Chondrocyte (in vitro differentiated cells): ENCODE measurements around the gene ITGB3. TPM values are rescaled to one million over a fixed set of nuclear protein-coding genes. Genes with fewer than 3 reads are reported as not detected.

ENCODE experiments used
- DNase-seq: peaks from one replicate; pipeline ENCODE4 v3.0.0; 2021; ENCODE audit warnings: mixed read lengths, low spot score
- H3K27ac Mint-ChIP-seq: one replicate; pipeline ENCODE4 v1.8.0; 2021; ENCODE audit warnings: mild to moderate bottlenecking, moderate library complexity, mixed read lengths; ENCODE audit not compliant: unreplicated experiment
- H3K27me3 Mint-ChIP-seq: 2 replicates; pipeline ENCODE4 v1.8.0; 2021; ENCODE audit warnings: low read depth, mixed read lengths
- H3K36me3 Mint-ChIP-seq: 2 replicates; pipeline ENCODE4 v1.8.0; 2021; ENCODE audit warnings: low read depth, mixed read lengths
- H3K4me1 Mint-ChIP-seq: 2 replicates; pipeline ENCODE4 v1.8.0; 2021; ENCODE audit warnings: low read depth, mild to moderate bottlenecking, mixed read lengths
- H3K4me3 Mint-ChIP-seq: one replicate; pipeline ENCODE4 v1.8.0; 2021; ENCODE audit warnings: mild to moderate bottlenecking, moderate library complexity, mixed read lengths; ENCODE audit not compliant: unreplicated experiment
- H3K9me3 Mint-ChIP-seq: 2 replicates; pipeline ENCODE4 v1.8.0; 2021; ENCODE audit warnings: low read depth, mixed read lengths
- total RNA-seq: library from RNA; stranded (reverse); gene quantifications from 3 replicates; pipeline ENCODE4 v1.2.1, GENCODE V29; 2021
- TF ChIP-seq, protein P1 (sequence below): fragments of 200-600 bp; sonication (generic); IDR thresholded peaks from 2 replicates; pipeline ENCODE4 v1.5.0; 2021; ENCODE audit warnings: antibody characterized with exemption, mild to moderate bottlenecking, moderate library complexity

Gene ITGB3
- total RNA-seq, 1 donor from 2014 or later = 10.5 TPM

DNA sequence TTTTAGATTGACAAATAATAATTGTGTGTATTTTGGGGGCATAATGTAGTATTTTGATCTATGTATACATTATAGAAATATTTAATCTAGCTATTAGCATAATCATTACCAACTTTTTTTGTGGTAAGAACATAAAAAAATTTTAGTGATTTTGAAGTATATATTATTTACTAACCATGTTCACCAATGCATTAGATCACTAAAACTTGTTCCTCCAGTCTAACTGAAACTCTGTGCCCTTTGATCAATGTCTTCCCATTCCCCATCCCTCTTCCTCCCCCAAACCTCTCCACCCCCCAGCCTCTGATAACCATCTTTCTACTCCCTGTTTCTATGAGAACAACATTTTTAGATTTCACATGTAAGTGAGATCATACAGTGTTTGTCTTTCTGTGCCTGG lies 78.7 kb downstream of the ITGB3 start:
- no peak for DNase-seq
- no peak overlapping the region for H3K27ac Mint-ChIP-seq
- H3K4me3 Mint-ChIP-seq = no peak overlapping the region
- TF ChIP-seq, protein P1, sequence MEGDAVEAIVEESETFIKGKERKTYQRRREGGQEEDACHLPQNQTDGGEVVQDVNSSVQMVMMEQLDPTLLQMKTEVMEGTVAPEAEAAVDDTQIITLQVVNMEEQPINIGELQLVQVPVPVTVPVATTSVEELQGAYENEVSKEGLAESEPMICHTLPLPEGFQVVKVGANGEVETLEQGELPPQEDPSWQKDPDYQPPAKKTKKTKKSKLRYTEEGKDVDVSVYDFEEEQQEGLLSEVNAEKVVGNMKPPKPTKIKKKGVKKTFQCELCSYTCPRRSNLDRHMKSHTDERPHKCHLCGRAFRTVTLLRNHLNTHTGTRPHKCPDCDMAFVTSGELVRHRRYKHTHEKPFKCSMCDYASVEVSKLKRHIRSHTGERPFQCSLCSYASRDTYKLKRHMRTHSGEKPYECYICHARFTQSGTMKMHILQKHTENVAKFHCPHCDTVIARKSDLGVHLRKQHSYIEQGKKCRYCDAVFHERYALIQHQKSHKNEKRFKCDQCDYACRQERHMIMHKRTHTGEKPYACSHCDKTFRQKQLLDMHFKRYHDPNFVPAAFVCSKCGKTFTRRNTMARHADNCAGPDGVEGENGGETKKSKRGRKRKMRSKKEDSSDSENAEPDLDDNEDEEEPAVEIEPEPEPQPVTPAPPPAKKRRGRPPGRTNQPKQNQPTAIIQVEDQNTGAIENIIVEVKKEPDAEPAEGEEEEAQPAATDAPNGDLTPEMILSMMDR = no peak
- peaks cover 17% of the 10 kb centered on the region for H3K9me3 Mint-ChIP-seq
- H3K36me3 Mint-ChIP-seq = peaks cover 4% of the 10 kb centered on the region
- H3K4me1 Mint-ChIP-seq = peaks cover 11% of the 10 kb centered on the region
- H3K27me3 Mint-ChIP-seq = no peaks in the 10 kb centered on the region

DNA sequence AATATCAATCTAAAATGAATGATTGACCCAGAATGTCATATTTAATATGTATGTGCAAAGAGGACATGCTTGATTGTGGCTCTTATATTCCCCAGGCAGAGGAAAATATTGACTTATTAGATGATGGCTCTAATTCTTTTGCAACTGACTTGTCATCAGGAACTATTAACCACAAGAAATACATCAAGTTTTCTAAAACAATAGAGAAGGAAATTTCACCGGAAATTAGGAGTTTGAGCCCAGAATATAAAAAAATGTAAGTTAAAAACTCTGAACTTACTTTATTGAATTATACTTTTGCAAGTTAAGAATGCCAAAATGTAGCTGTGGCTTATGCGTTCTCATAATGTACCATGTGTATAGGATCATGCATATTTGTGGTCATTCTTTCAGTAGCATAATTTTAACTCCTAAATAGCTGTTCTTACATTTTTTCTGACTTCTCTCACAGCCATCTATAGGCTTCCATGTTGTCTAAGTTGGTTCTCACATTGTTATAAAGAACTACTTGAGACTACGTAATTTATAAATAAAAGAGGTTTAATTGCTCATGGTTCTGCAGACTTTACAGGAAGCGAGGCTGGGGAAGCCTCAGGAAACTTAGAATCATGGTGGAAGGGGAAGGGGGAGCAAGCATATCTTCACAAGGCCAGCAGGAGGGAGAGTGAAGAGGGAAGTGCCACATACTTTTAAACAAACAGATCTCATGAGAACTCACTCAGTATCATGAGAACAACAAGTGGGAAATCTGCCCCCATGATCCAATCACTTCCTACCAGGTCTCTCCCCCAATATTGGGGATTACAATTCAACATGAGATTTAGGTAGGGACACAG lies 81.7 kb downstream of the ITGB3 start:
- Mint-ChIP-seq H3K27ac (peak overlapping the region; percentile 53), H3K27me3 (no peaks in the 10 kb centered on the region), H3K4me1 (peaks cover 11% of the 10 kb centered on the region), H3K9me3 (peaks cover 17% of the 10 kb centered on the region), H3K4me3 (no peak overlapping the region), H3K36me3 (peaks cover 6% of the 10 kb centered on the region)
- no peak for DNase-seq
- TF ChIP-seq, protein P1 = no peak

DNA sequence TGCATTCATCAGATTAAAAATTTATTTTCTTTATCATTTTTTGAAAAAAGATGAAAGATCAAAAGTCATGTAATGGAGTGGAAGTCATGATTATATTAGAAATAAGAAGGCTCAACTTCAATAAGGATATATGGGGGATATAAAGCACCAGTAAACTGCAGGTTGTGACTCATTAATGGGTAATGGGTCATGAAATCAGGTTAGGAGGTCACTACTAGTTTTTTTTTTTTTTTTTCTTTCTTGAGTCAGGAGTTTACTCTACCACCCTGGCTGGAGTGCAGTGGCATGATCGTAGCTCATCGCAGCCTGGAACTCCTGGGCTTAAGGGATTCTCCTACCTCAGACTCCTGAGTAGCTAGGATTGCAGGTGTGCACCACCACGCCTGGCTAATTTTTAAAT lies 84.4 kb downstream of the ITGB3 start:
- Mint-ChIP-seq H3K27me3 (no peaks in the 10 kb centered on the region), H3K4me3 (no peak overlapping the region), H3K36me3 (peaks cover 10% of the 10 kb centered on the region), H3K27ac (no peak overlapping the region), H3K4me1 (peaks cover 11% of the 10 kb centered on the region), H3K9me3 (peaks cover 14% of the 10 kb centered on the region)
- TF ChIP-seq, protein P1 = no peak
- no peak for DNase-seq

DNA sequence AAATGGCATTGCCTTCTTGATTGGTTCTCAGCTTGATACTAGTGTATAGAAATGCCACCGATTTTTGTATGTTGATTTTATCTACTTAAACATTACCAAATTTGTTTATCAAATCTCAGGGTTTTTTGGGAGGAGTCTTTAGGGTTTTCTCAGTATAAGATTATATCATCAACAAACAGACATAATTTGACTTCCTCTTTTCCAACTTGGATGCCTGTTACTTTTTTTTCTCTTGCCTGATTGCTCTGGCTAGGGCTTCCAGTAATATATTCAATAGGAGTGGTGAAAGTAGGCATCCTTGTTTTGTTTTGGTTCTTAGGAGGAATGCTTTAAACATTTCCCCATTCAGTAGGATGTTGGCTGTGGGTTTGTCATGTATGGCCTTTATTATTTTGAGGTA lies 99.2 kb downstream of the ITGB3 start:
- peaks cover 8% of the 10 kb centered on the region for H3K36me3 Mint-ChIP-seq
- TF ChIP-seq, protein P1 = no peak
- peaks cover 25% of the 10 kb centered on the region for H3K9me3 Mint-ChIP-seq
- H3K27me3 Mint-ChIP-seq = no peaks in the 10 kb centered on the region
- no peak overlapping the region for H3K4me3 Mint-ChIP-seq
- H3K4me1 Mint-ChIP-seq = no peaks in the 10 kb centered on the region
- no peak for DNase-seq
- H3K27ac Mint-ChIP-seq = no peak overlapping the region

DNA sequence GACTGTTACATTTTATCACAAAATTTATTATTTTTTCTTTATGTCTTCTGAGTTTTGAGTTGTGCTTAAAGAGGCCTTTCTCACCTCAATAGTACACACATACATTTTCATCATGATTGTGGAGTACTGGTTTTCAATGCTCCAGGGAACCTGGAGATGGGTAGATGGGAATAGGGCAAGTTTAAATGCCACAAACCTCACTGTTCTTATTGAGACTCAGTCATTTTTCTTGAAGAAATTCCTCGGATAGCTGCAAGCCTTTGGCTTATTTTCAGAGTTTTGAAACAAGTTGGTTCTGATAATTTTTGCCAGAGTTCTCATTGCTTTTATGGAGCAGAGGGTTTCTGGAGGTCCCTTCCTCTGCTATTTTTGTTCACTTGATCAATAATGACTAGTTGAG lies 105.0 kb downstream of the ITGB3 start:
- Mint-ChIP-seq H3K27me3 (no peaks in the 10 kb centered on the region), H3K4me3 (no peak overlapping the region), H3K9me3 (peaks cover 22% of the 10 kb centered on the region), H3K36me3 (peaks cover 10% of the 10 kb centered on the region), H3K4me1 (no peaks in the 10 kb centered on the region), H3K27ac (no peak overlapping the region)
- DNase-seq = no peak
- TF ChIP-seq, protein P1 = no peak

Other genes starting within 250 kb of the ITGB3 start
- gene CDC27, start 64.5 kb upstream of the ITGB3 start, total RNA-seq = 121 to 133 TPM (median 128 TPM) in 3 replicates
- gene MYL4, start 44.5 kb upstream of the ITGB3 start, total RNA-seq = 0.51 to 1.9 TPM (median 1.1 TPM) in 3 replicates
- gene EFCAB13, start 70.1 kb downstream of the ITGB3 start, total RNA-seq = 1.5 to 3.2 TPM (median 2.5 TPM) in 3 replicates